Large intestine (tissue), 12 donors: ENCODE data around the gene AASDH. TPM values are rescaled to one million over a fixed set of nuclear protein-coding genes. Genes with fewer than 3 reads are reported as not detected.

Source experiments
- DNase-seq, 2 donors: peaks; one replicate each; pipeline versions ENCODE4 v3.0.0 to v3.0.0-alpha.2; 2013
- H3K27ac ChIP-seq: one replicate; pipeline ENCODE4 v1.5.1; 2013; ENCODE audit warnings: low read length
- H3K27me3 ChIP-seq: 2 replicates; pipeline ENCODE4 v1.6.1; 2013; ENCODE audit warnings: low read length; ENCODE audit not compliant: control insufficient read depth, insufficient read depth
- H3K36me3 ChIP-seq: 2 replicates; pipeline ENCODE4 v1.6.1; 2013; ENCODE audit warnings: low read length; ENCODE audit not compliant: control insufficient read depth, insufficient read depth
- H3K4me1 ChIP-seq: one replicate; pipeline ENCODE4 v1.6.1; 2013; ENCODE audit warnings: low read length; ENCODE audit not compliant: control insufficient read depth, insufficient read depth
- H3K4me3 ChIP-seq: one replicate; pipeline ENCODE4 v1.5.1; 2013; ENCODE audit warnings: low read length
- H3K9me3 ChIP-seq: one replicate; pipeline ENCODE4 v1.6.1; 2013; ENCODE audit warnings: mild to moderate bottlenecking, low read depth, low read length, moderate library complexity; ENCODE audit not compliant: control insufficient read depth
- WGBS: methylation state at CpG from one replicate; pipeline ENCODE4 v1.1.5; 2013; ENCODE audit warnings: low lambda C conversion rate; ENCODE audit not compliant: insufficient coverage; 5-methylcytosine and 5-hydroxymethylcytosine counted together
- long read RNA-seq, 11 donors: transcript quantifications; one replicate each; lab custom pipeline, GENCODE V29; 2026
- polyA plus RNA-seq: library from polyadenylated mRNA; unstranded; fragments of 120-200 nt; gene quantifications from one replicate; pipeline ENCODE4 v1.2.1, GENCODE V29; 2013

AASDH gene
- polyA plus RNA-seq = 12.6 TPM
- long read RNA-seq, donor 1 = 0 reads
- long read RNA-seq, donor 2, partial matches to known transcripts = 0 of 1 reads
- long read RNA-seq, donor 2, other reads (novel, unspliced or antisense) = 0 of 1 reads
- long read RNA-seq, donor 3, partial matches to known transcripts = 0 of 1 reads
- long read RNA-seq, donor 3, other reads (novel, unspliced or antisense) = 0 of 1 reads
- long read RNA-seq, donor 4 = 0 reads
- long read RNA-seq, donor 5 = 0 reads
- long read RNA-seq, donor 6, partial matches to known transcripts = 0 of 2 reads
- long read RNA-seq, donor 6, other reads (novel, unspliced or antisense) = 0 of 2 reads
- long read RNA-seq, donor 7, partial matches to known transcripts = 0 of 3 reads
- long read RNA-seq, donor 7, other reads (novel, unspliced or antisense) = 0 of 3 reads
- long read RNA-seq, donor 8, partial matches to known transcripts = 7 of 9 reads
- long read RNA-seq, donor 8, other reads (novel, unspliced or antisense) = 0 of 9 reads
- long read RNA-seq, donor 9, partial matches to known transcripts = 0 of 2 reads
- long read RNA-seq, donor 9, other reads (novel, unspliced or antisense) = 0 of 2 reads
- long read RNA-seq, donor 10, partial matches to known transcripts = 0 of 1 reads
- long read RNA-seq, donor 10, other reads (novel, unspliced or antisense) = 0 of 1 reads
- long read RNA-seq, donor 11 = 0 reads

DNA sequence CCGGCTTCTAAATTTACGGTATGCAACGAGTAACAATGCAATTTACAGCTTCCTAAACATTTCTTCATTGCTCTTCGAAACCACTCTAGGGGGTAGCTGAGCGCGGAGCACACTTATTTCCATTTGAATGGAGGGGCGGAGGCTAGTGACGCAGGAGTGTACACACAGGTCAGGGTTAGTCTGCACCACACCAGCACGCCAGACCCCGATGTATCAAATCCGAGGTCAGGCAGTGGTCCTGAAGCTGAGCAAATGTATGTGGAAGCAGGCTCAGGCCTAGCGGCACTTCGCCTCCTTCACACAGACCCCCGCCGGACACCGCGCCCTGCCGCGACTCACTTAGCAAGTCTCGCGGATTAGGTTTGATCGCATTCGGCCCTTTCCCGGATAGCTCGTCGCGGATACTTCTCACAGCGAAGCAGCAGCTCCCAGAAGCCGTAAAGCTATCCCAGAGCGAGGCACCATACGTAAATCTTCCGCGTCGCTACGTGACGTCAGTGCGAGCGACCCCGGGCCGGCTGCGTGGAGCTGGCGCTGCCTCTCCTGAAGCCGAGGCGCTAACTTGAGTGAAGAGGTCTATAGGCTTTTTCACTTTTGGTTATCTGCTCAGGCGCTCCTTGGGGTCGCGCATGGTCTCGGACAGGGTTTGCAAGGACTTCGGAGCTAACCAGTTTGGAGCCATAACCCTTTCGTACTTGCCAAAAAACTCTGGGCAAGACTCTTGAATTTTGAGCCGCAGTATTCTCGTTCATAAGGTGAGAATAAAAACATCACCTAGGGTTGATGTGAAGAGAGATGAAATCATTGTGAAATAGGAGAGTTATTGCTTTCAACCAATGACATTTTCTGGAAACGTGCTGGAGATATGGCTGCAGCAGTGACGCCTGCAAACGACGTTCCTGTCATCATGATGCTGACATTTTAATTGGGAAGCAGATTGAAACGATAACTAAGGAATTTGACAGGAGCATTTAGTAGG lies at the start of gene AASDH:
TSS of gene AASDH (minus strand) at position 469 of the 979 bp plus-strand sequence. CDS start 3,192 bp downstream, outside the sequence.
- 0% methylated on average over 2 of the region's 57 CpGs for WGBS
- peak within 1 kb of the TSS; percentile 98 for H3K27ac ChIP-seq
- no peaks in the 10 kb centered on the region for H3K36me3 ChIP-seq
- peaks cover 6% of the 10 kb centered on the region for H3K4me1 ChIP-seq
- DNase-seq = peak; percentile 95 to 99
- peak within 1 kb of the TSS; percentile 79 for H3K4me3 ChIP-seq
- H3K27me3 ChIP-seq = no peaks in the 10 kb centered on the region
- no peaks in the 10 kb centered on the region for H3K9me3 ChIP-seq

DNA sequence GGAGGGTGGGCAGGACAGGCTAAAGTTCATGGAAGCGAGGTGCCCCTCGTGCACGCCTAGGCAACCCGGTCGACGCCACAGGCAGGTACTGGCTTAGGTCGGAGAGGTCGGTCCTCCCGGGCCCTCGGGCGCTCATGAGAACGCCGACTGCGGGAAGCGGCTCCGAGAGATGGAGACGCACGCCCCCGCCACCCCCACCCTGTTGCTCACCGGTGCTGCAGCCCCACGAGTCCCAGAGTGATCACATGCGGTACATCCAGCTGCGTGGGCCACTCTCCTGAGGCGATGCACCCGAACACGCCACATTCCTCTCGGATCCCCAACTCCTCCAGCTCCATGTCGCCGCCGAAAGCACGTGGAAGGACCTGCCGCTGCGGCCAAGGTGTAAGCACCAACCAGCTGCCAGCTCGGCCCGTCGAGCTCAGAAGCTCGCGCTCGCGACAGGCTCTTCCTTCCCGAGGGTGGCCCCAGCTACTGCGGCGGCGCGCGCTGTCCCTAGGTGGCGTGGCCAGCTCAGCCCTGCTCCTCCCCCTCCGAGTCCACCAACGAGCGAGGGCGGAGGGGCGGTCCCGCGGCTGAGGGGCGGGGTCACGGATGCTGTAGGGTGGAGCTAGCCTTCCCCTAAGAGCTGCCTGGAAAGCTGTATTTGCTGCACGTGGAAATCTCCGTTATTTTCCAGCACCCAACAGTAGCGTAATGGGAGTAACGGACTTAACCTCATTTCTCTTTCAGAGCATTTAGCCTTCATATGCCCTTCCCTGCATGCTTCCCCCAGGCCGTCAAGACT lies 48.0 kb upstream of the AASDH start, which contains the start of gene PPAT:
TSS of gene PPAT (minus strand) at position 476 of the 787 bp plus-strand sequence. CDS start at position 338, 138 bp downstream.
- H3K27ac ChIP-seq = peak within 1 kb of the TSS; percentile 99
- peaks cover 2% of the 10 kb centered on the region for H3K4me1 ChIP-seq
- no peaks in the 10 kb centered on the region for H3K36me3 ChIP-seq
- H3K9me3 ChIP-seq = no peaks in the 10 kb centered on the region
- no peaks in the 10 kb centered on the region for H3K27me3 ChIP-seq
- peak; percentile 98 to 99 for DNase-seq
- WGBS = no CpG with 5 or more reads among the region's 61 CpGs
- H3K4me3 ChIP-seq = peak within 1 kb of the TSS; percentile 80

- Histone ChIP-seq H3K4me3 (peak overlapping the region; percentile 80), H3K4me1 (peaks cover 2% of the 10 kb centered on the region), H3K36me3 (no peaks in the 10 kb centered on the region), H3K9me3 (no peaks in the 10 kb centered on the region), H3K27ac (peak overlapping the region; percentile 99), H3K27me3 (no peaks in the 10 kb centered on the region)
- 0% methylated on average over 2 of the region's 15 CpGs for WGBS
- DNase-seq = peak; percentile 16 to 64
Observed at GRCh38 chr4:56434599-56435139, 47.4 kb upstream of the AASDH start.

DNA sequence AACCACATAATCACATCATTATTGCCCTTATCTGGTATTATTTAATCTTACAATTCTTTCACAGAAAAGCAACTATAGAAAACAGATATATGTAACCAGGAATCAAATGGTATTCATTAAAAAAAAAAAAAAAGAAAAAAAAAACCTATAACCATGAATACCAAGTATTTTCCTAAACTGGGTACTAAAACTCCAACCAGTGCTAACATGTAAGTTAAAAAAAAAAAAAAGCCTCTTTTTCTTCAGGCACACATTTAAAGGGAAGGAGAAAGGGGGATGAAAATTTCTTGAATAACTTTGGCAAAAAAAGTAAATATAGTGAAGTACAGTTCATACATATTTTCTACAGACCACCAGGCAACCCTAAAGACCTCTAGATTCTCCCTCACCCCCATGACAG lies 46.0 kb upstream of the AASDH start:
- Histone ChIP-seq H3K4me1 (peaks cover 2% of the 10 kb centered on the region), H3K27me3 (no peaks in the 10 kb centered on the region)

DNA sequence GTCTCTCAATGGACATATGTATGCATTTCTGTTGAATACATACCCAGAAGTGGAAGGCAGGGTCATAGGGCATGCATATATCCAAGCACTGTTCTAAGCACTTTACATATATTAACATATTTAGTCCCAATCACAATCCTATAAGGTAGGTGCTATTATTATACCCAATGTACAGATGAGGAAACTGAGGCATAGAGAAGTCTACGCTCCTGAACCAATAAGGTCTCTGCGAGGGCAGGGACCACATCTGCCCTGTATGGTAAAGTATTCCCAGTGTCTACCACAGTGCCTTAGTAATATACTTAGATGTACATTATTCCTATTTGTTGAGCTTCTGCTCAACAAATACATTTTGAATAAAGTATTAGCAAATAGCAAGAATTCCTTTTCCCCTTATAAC lies 42.9 kb upstream of the AASDH start:
- no peak for DNase-seq
- no CpG with 5 or more reads among the region's 2 CpGs for WGBS
- Histone ChIP-seq H3K27ac (no peak overlapping the region), H3K4me3 (no peak overlapping the region), H3K36me3 (no peaks in the 10 kb centered on the region), H3K4me1 (no peaks in the 10 kb centered on the region), H3K27me3 (no peaks in the 10 kb centered on the region), H3K9me3 (no peaks in the 10 kb centered on the region)

More for the DNA sequence above, 46.0 kb upstream of the AASDH start:
- Histone ChIP-seq H3K9me3 (no peaks in the 10 kb centered on the region), H3K27ac (no peak overlapping the region), H3K36me3 (no peaks in the 10 kb centered on the region), H3K4me3 (no peak overlapping the region)
- DNase-seq = no peak

DNA sequence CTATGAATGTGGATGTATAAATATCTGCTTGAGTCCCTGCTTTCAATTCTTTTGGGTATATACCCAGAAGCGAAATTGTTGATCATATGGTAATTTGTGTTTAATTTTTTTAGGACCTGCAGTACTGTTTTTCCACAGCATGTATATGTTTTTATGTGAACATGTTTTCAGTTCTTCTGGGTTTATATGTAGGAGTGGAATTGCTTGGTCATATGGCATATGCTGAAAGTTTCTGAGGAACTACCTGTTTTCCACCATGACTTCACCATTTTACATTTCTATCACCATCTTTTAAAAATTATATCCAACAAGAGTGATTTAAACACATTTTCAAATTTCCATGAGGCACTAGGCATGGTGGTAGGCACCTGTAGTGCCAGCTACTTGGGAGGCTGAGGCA lies 39.9 kb upstream of the AASDH start:
- DNase-seq = no peak
- Histone ChIP-seq H3K4me1 (no peaks in the 10 kb centered on the region), H3K27me3 (no peaks in the 10 kb centered on the region), H3K36me3 (no peaks in the 10 kb centered on the region), H3K9me3 (no peaks in the 10 kb centered on the region), H3K27ac (no peak overlapping the region), H3K4me3 (no peak overlapping the region)
- WGBS = no CpG with 5 or more reads among the region's 1 CpG

GRCh38 chr4:56426273-56426672 lies 39.0 kb upstream of the AASDH start:
- no peaks in the 10 kb centered on the region for H3K36me3 ChIP-seq
- H3K4me3 ChIP-seq = no peak overlapping the region
- H3K27ac ChIP-seq = no peak overlapping the region
- 80% methylated on average over 1 of the region's 6 CpGs for WGBS
- DNase-seq = no peak
- no peaks in the 10 kb centered on the region for H3K4me1 ChIP-seq
- H3K9me3 ChIP-seq = no peaks in the 10 kb centered on the region
- H3K27me3 ChIP-seq = no peaks in the 10 kb centered on the region

DNA sequence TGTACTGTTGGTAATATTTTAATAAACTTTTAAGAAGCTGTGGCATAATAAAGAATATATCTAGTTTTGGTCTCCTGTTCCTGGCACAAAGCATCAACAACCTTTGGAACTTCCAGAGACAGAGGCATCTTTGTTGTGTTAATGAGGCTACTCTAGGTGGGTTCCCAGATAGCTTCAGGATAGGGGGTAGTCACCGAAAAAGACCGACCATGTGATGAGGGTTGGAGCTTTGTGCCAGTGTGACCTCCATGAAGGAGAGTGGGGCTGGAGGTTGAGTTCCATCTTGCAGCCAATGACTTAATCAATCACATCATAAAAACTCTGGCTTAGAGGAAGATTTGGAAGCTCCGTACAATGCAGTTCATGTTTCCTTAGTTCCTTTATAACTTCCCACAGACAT lies 38.2 kb upstream of the AASDH start:
- WGBS = 100% methylated on average over 1 of the region's 3 CpGs
- H3K27ac ChIP-seq = no peak overlapping the region
- H3K36me3 ChIP-seq = no peaks in the 10 kb centered on the region
- no peaks in the 10 kb centered on the region for H3K4me1 ChIP-seq
- H3K4me3 ChIP-seq = no peak overlapping the region
- H3K9me3 ChIP-seq = no peaks in the 10 kb centered on the region
- H3K27me3 ChIP-seq = no peaks in the 10 kb centered on the region
- no peak for DNase-seq

DNA sequence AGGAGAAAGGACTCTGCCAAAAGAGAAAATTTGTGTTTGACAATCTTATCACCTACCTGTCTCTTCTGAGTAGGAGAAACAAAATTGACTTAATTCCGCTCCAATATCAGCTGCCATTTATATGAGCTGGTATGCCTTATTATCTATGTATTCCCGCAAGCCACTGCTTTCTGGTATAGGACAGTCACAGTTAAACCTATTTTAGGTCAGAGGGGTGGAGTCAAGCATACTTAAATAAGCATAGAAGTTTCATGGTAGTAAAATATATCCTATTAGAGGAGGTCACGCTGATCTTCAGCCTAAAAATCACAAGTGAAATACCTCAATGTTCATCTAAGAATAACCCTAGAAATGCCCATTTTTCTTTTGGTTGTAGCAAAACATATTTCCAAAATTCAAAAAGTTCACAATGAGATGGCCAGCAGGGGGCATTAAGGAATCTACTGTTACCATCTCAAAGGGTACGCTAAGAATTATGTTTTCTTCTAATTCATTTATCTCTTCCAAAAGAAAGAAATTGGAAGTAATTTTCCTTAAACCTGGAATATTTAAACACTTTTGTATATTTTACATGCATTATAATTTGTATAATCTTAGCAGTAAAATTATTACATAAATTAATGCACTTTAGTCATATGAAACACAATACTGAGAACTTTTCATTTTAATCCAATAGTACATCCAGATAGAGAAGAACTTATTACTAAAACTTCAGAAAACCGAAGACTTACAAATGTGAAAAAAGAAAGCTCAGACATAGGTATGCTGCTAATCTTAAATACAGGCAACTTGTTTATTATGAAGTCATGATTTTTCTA lies 37.6 kb upstream of the AASDH start:
- 92% methylated on average over 3 of the region's 5 CpGs for WGBS
- H3K36me3 ChIP-seq = no peaks in the 10 kb centered on the region
- H3K4me1 ChIP-seq = no peaks in the 10 kb centered on the region
- no peaks in the 10 kb centered on the region for H3K27me3 ChIP-seq
- no peak overlapping the region for H3K4me3 ChIP-seq
- H3K27ac ChIP-seq = no peak overlapping the region
- peak in 1 of 2 donors; percentile 13 for DNase-seq
- H3K9me3 ChIP-seq = no peaks in the 10 kb centered on the region
